K562 (cell line): ENCODE data around the gene MALAT1. TPM values are rescaled to one million over a fixed set of nuclear protein-coding genes. Genes with fewer than 3 reads are reported as not detected.

Experiments used
- BRD9 ChIP-seq: fragments of 450-650 bp; IDR thresholded peaks from 2 replicates; pipeline ENCODE4 v1.6.1; 2018; ENCODE audit warnings: low read depth; ENCODE audit not compliant: partially characterized antibody
- CEBPG ChIP-seq, 3 experiments: fragments of 200-800 bp in 1 of 3; sonication (Bioruptor generic) in 1 of 3; sonication (generic) in 1 of 3; formaldehyde crosslinking in 1 of 3; IDR thresholded peaks in 2 of 3; conservative IDR thresholded peaks in 1 of 3; 2 replicates each; pipeline versions ENCODE4 v1.6.1 to v1.8.0; 2016 to 2022; ENCODE audit warnings: missing compliant biosample characterization in 2 of 3, missing genetic modification characterization in 2 of 3, mild to moderate bottlenecking in 1 of 3, missing genetic modification reagents in 1 of 3
- ETS2 ChIP-seq: IDR thresholded peaks from 2 replicates; pipeline ENCODE4 v1.6.1; 2016; ENCODE audit warnings: borderline replicate concordance, missing genetic modification characterization, mild to moderate bottlenecking, moderate library complexity, missing compliant biosample characterization; ENCODE audit not compliant: poor library complexity, severe bottlenecking
- FOS ChIP-seq: IDR thresholded peaks from 3 replicates; pipeline ENCODE4 v1.6.1; 2011; ENCODE audit not compliant: insufficient read length; ENCODE audit errors: extremely low read depth
- FOSL1 ChIP-seq: fragments of 200-800 bp; sonication (Bioruptor generic); conservative IDR thresholded peaks from 2 replicates; pipeline ENCODE4 v1.6.1; 2016; ENCODE audit warnings: missing genetic modification characterization, missing compliant biosample characterization
- FOXJ2 ChIP-seq: fragments of 200-800 bp; sonication (Bioruptor generic); IDR thresholded peaks from 2 replicates; pipeline ENCODE4 v1.6.1; 2016; ENCODE audit warnings: missing genetic modification characterization, missing compliant biosample characterization
- HNRNPH1 ChIP-seq: fragments of 200-400 bp; formaldehyde crosslinking; optimal IDR thresholded peaks from 2 replicates; pipeline ENCODE3; 2017; ENCODE audit warnings: low read depth, mild to moderate bottlenecking, low read length, moderate library complexity
- ID3 ChIP-seq, 2 experiments: fragments of 250-450 bp in 1 of 2; fragments of 450-650 bp in 1 of 2; sonication (Bioruptor Pico) in 1 of 2; IDR thresholded peaks; 2 replicates each; pipeline versions ENCODE4 v1.6.1 to v1.8.0; 2016 to 2021; ENCODE audit warnings: mild to moderate bottlenecking in 2 of 2, moderate library complexity in 2 of 2, missing compliant biosample characterization in 1 of 2, missing genetic modification characterization in 1 of 2
- IRF1 ChIP-seq: sonication (generic); formaldehyde crosslinking; IDR thresholded peaks from 2 replicates; pipeline ENCODE4 v1.8.0; 2022; ENCODE audit warnings: missing genetic modification reagents, mild to moderate bottlenecking, borderline replicate concordance
- JUND ChIP-seq, 2 experiments: IDR thresholded peaks; 2 replicates in 1 of 2; 3 replicates in 1 of 2; pipeline ENCODE4 v1.6.1; 2011; ENCODE audit warnings: borderline replicate concordance in 2 of 2, low read depth in 2 of 2, low read length in 2 of 2, improper control_type of control experiment in 1 of 2, missing biosample characterization in 1 of 2, missing genetic modification characterization in 1 of 2, missing genetic modification reagents in 1 of 2
- KLF16 ChIP-seq: IDR thresholded peaks from 2 replicates; pipeline ENCODE4 v1.6.1; 2016; ENCODE audit warnings: antibody characterized with exemption
- MCM3 ChIP-seq: fragments of 450-650 bp; IDR thresholded peaks from 2 replicates; pipeline ENCODE4 v1.6.1; 2016
- MED1 ChIP-seq: sonication (generic); formaldehyde crosslinking; IDR thresholded peaks from 2 replicates; pipeline ENCODE4 v1.8.1; 2023; ENCODE audit warnings: missing genetic modification reagents, borderline replicate concordance
- MLX ChIP-seq, 2 experiments: fragments of 450-650 bp in 1 of 2; sonication (generic) in 1 of 2; formaldehyde crosslinking; conservative IDR thresholded peaks; 2 replicates each; pipeline versions ENCODE4 v1.4.0 to v1.8.1; 2020 to 2022; ENCODE audit warnings: mild to moderate bottlenecking in 1 of 2, missing genetic modification reagents in 1 of 2
- NRF1 ChIP-seq, 2 experiments: fragments of 450-650 bp; IDR thresholded peaks in 1 of 2; conservative IDR thresholded peaks in 1 of 2; 2 replicates each; pipeline ENCODE4 v1.6.1; 2014; ENCODE audit warnings: mild to moderate bottlenecking in 2 of 2
- PHF21A ChIP-seq: fragments of 450-650 bp; IDR thresholded peaks from 2 replicates; pipeline ENCODE4 v1.6.1; 2017; ENCODE audit warnings: low read depth, borderline replicate concordance
- SIRT6 ChIP-seq: IDR thresholded peaks from one replicate; pipeline ENCODE4 v1.6.1; 2012; ENCODE audit warnings: low read depth, mild to moderate bottlenecking, control low read depth, inconsistent platforms, low read length, moderate library complexity
- SMAD1 ChIP-seq: fragments of 150-350 bp; IDR thresholded peaks from 2 replicates; pipeline ENCODE4 v1.6.1; 2014; ENCODE audit warnings: low read length, low read depth; ENCODE audit not compliant: partially characterized antibody
- SNIP1 ChIP-seq: fragments of 450-650 bp; IDR thresholded peaks from 2 replicates; pipeline ENCODE4 v1.7.1; 2017; ENCODE audit warnings: low read depth, mild to moderate bottlenecking
- TRIM28 ChIP-seq: fragments of 450-650 bp; IDR thresholded peaks from 2 replicates; pipeline ENCODE4 v1.6.1; 2017
- XRCC4 ChIP-seq: IDR thresholded peaks from one replicate; pipeline ENCODE4 v1.6.1; 2011; ENCODE audit not compliant: insufficient read depth, insufficient read length; ENCODE audit errors: extremely low read depth
- ZBTB8A ChIP-seq: fragments of 450-650 bp; IDR thresholded peaks from 2 replicates; pipeline ENCODE4 v1.6.1; 2018; ENCODE audit warnings: mild to moderate bottlenecking, moderate library complexity; ENCODE audit not compliant: partially characterized antibody
- ZFP1 ChIP-seq: fragments of 450-650 bp; formaldehyde crosslinking; IDR thresholded peaks from 2 replicates; pipeline ENCODE4 v1.4.0; 2020; ENCODE audit warnings: mild to moderate bottlenecking, mixed read lengths
- ZFX ChIP-seq: sonication (generic); formaldehyde crosslinking; IDR thresholded peaks from 2 replicates; pipeline ENCODE4 v1.8.0; 2022; ENCODE audit warnings: mild to moderate bottlenecking, missing genetic modification reagents, moderate library complexity
- ZNF140 ChIP-seq: fragments of 250-450 bp; sonication (Bioruptor Pico); IDR thresholded peaks from 2 replicates; pipeline ENCODE4 v1.8.0; 2021; ENCODE audit warnings: moderate library complexity, mild to moderate bottlenecking, inconsistent platforms
- ZNF79 ChIP-seq: fragments of 250-450 bp; sonication (Bioruptor Pico); IDR thresholded peaks from 2 replicates; pipeline ENCODE4 v1.4.0; 2020; ENCODE audit warnings: low read depth, mild to moderate bottlenecking, moderate library complexity
- polyA plus RNA-seq, 8 experiments: library from polyadenylated mRNA; depleted of rRNA in 4 of 8; stranded (reverse) in 5 of 8; unstranded in 3 of 8; fragments of >200 nt; fragmentation: Nextera tagmentation in 2 of 8; fragmentation: Illumina TruSeq in 1 of 8; extraction: Ambion mirVana in 2 of 8; extraction: Trizol in 1 of 8; gene quantifications; 2 replicates each; pipeline versions ENCODE4 v1.2.1 to v1.2.3, GENCODE V29; 2011 to 2014; ENCODE audit warnings: inconsistent platforms in 1 of 8, missing spikeins in 1 of 8
- total RNA-seq, 7 experiments: library from RNA; depleted of rRNA in 6 of 7; stranded (reverse); fragments of >200 nt in 6 of 7; fragmentation: Illumina TruSeq in 2 of 7; extraction: Trizol in 2 of 7; gene quantifications; 2 replicates each; pipeline versions ENCODE4 v1.2.1 to v1.2.3, GENCODE V29; 2011 to 2021; ENCODE audit warnings: low replicate concordance in 1 of 7

The MALAT1 gene
- total and polyA plus RNA-seq, 9 of the 15 experiments (the other 6 are each of a cell fraction or from before 2014, with no cell fraction given), result 363 to 8,715 (median 2,351) TPM

GRCh38 chr11:65501186-65501471 lies 2.3 kb downstream of the MALAT1 start (continued):
- TF ChIP-seq CEBPG (CRISPR knock-in tag; IDR thresholded peaks at IDR 0.05) (no peak), CEBPG (tag; conservative IDR thresholded peaks at IDR 0.05 in 1 of 2, IDR thresholded peaks at IDR 0.05 in 1 of 2) (no peak), MED1 (CRISPR knock-in tag) (no peak), SNIP1 (no peak), MCM3 (no peak), NRF1 (conservative IDR thresholded peaks at IDR 0.05 in 1 of 2, IDR thresholded peaks at IDR 0.05 in 1 of 2) (no peak), ZNF140 (CRISPR knock-in tag) (no peak), KLF16 (no peak), HNRNPH1 (no peak), MLX (CRISPR knock-in tag; conservative IDR thresholded peaks at IDR 0.05) (0 out of 4 replicates have a peak, but pooled peaks of 1 of the 2 experiments have one; percentile 54), FOXJ2 (tag) (no peak), XRCC4 (no peak), PHF21A (no peak), SMAD1 (no peak), ZFX (peak; percentile 34; the same call in 1 of the 2 replicates), IRF1 (CRISPR knock-in tag) (no peak), ID3 (CRISPR knock-in tag; IDR thresholded peaks at IDR 0.05) (no peak), ID3 (tag; IDR thresholded peaks at IDR 0.05) (no peak), ETS2 (tag) (no peak), ZBTB8A (no peak), BRD9 (no peak), FOSL1 (tag) (no peak), FOS (no peak), SIRT6 (no peak), ZFP1 (CRISPR knock-in tag) (no peak; the same call in 1 of the 2 replicates), JUND (IDR thresholded peaks at IDR 0.05; ENCODE audit: borderline replicate concordance, low read depth, low read length) (no peak), JUND (tag; IDR thresholded peaks at IDR 0.05; ENCODE audit: borderline replicate concordance, low read depth, low read length) (no peak), TRIM28 (no peak), ZNF79 (CRISPR knock-in tag) (no peak)
